Common myeloid progenitor, CD34-positive (primary cell): ENCODE measurements around the gene PCOLCE2. TPM values are rescaled to one million over a fixed set of nuclear protein-coding genes. Genes with fewer than 3 reads are reported as not detected.
A peak's percentile ranks its signal among the peaks of the same experiment; 100 is the strongest.

Experiments used
- CTCF ChIA-PET: fragments of 350-600 bp; sonication (Branson Sonifier 250); formaldehyde crosslinking; loops from one replicate; lab custom pipeline; 2021; ENCODE audit warnings: antibody characterized with exemption; lab: Charles Lee
- POLR2A ChIA-PET: fragments of 350-600 bp; sonication (Branson Sonifier 250); formaldehyde crosslinking; loops from one replicate; lab custom pipeline; 2021; ENCODE audit warnings: antibody characterized with exemption; lab: Charles Lee
- DNase-seq, 3 donors: peaks; one replicate each; pipeline versions ENCODE4 v3.0.0 to v3.0.0-alpha.2; 2013
- H3K27ac ChIP-seq, 2 experiments: 1 replicate in 1 of 2; 2 replicates in 1 of 2; pipeline ENCODE4 v1.7.0; 2013; ENCODE audit warnings: inconsistent platforms in 2 of 2, low read length in 2 of 2, mild to moderate bottlenecking in 2 of 2, low read depth in 1 of 2, moderate library complexity in 1 of 2; ENCODE audit not compliant: severe bottlenecking in 2 of 2, insufficient read depth in 1 of 2, poor library complexity in 1 of 2
- H3K27me3 ChIP-seq, 5 experiments: replicated peaks in 2 of 5; 1 replicate in 3 of 5; 2 replicates in 2 of 5; pipeline versions ENCODE4 v1.6.1 to v1.7.0; 2013; ENCODE audit warnings: low read length in 4 of 5, mild to moderate bottlenecking in 2 of 5, moderate library complexity in 2 of 5, inconsistent platforms in 1 of 5; ENCODE audit not compliant: insufficient read depth in 5 of 5, control insufficient read depth in 4 of 5
- H3K36me3 ChIP-seq, 4 experiments: 1 replicate in 2 of 4; 2 replicates in 2 of 4; pipeline versions ENCODE4 v1.6.1 to v1.7.0; 2013; ENCODE audit warnings: low read length in 3 of 4, control low read depth in 1 of 4, mild to moderate bottlenecking in 1 of 4; ENCODE audit not compliant: control insufficient read depth in 4 of 4, insufficient read depth in 4 of 4
- H3K4me1 ChIP-seq, 4 experiments: 1 replicate in 3 of 4; 2 replicates in 1 of 4; pipeline versions ENCODE4 v1.6.1 to v1.7.1; 2013; ENCODE audit warnings: low read length in 3 of 4, mild to moderate bottlenecking in 3 of 4, control low read depth in 1 of 4, inconsistent platforms in 1 of 4, moderate library complexity in 1 of 4; ENCODE audit not compliant: control insufficient read depth in 4 of 4, insufficient read depth in 4 of 4; ENCODE audit errors: control extremely low read depth in 1 of 4
- H3K4me3 ChIP-seq, 7 experiments: 1 replicate in 4 of 7; 2 replicates in 3 of 7; pipeline versions ENCODE4 v1.5.1 to v1.7.0; 2013; ENCODE audit warnings: mild to moderate bottlenecking in 7 of 7, low read length in 6 of 7, moderate library complexity in 6 of 7, inconsistent platforms in 2 of 7, low read depth in 2 of 7, control low read depth in 1 of 7; ENCODE audit not compliant: insufficient read depth in 4 of 7, control insufficient read depth in 1 of 7; ENCODE audit errors: extremely low read depth in 1 of 7
- H3K9me3 ChIP-seq, 5 experiments: 1 replicate in 4 of 5; 2 replicates in 1 of 5; pipeline versions ENCODE4 v1.6.1 to v1.7.1; 2013; ENCODE audit warnings: low read length in 4 of 5, mild to moderate bottlenecking in 2 of 5, inconsistent platforms in 1 of 5, low read depth in 1 of 5, moderate library complexity in 1 of 5; ENCODE audit not compliant: control insufficient read depth in 4 of 5, insufficient read depth in 2 of 5; ENCODE audit errors: control extremely low read depth in 1 of 5
- WGBS: methylation state at CpG from one replicate; pipeline ENCODE4 v1.1.5; 2013; ENCODE audit not compliant: insufficient coverage; 5-methylcytosine and 5-hydroxymethylcytosine counted together
- polyA plus RNA-seq: library from polyadenylated mRNA; unstranded; fragments of 120-200 nt; gene quantifications from one replicate; pipeline ENCODE4 v1.2.1, GENCODE V29; 2013

PCOLCE2 gene, protein sequence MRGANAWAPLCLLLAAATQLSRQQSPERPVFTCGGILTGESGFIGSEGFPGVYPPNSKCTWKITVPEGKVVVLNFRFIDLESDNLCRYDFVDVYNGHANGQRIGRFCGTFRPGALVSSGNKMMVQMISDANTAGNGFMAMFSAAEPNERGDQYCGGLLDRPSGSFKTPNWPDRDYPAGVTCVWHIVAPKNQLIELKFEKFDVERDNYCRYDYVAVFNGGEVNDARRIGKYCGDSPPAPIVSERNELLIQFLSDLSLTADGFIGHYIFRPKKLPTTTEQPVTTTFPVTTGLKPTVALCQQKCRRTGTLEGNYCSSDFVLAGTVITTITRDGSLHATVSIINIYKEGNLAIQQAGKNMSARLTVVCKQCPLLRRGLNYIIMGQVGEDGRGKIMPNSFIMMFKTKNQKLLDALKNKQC
- polyA plus RNA-seq: 0.41 TPM

DNA sequence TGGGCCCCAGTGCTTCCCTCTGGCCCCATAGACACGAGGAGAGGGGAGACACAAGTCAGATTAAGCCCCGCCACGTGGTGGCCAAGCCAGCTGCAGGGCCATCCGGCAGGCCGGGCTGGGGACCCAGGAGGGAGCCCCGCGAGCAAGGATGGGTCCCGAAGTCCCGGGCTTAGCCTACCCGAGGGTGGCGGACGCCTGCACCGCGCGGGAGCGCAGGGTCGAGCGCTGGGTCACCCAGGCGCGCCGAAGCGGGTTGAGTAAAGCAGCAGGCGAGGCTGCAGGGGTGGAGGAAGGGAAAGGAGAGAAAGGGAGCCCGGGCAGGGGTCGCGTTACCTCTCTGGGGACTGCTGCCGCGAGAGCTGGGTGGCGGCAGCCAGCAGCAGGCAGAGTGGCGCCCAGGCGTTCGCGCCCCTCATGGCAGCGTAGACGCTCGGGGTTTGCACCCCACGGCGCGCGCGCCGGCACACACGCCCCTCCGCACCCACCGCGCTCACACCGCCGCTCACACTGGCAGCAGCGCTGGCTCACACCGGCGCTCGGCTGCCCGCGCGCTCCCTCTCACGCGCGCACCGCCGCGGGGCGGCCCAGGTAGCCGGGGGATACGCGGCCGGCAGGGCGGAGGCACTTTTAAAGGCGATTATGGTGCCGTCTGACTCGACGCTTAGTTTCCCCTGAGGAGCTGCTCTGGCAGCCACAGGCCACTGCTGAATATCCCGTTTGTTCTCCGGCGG is at the start of gene PCOLCE2:
Gene PCOLCE2, minus strand, starts transcription at position 603 of the 731 bp plus-strand sequence. Its CDS starts 187 bp downstream, at position 416.
- H3K27ac ChIP-seq: no peak within 1 kb of the TSS
- peaks cover 11 to 48% (median 20%) of the 10 kb centered on the region in 5 experiments for H3K27me3 ChIP-seq
- no peaks in the 10 kb centered on the region for H3K36me3 ChIP-seq
- peak; percentile 27 to 82 (median 66) for DNase-seq
- ChIA-PET POLR2A (no interaction called here), CTCF (interaction anchor here (1.2 to 1.9 kb wide), 2 partner anchors 9 to 16 kb away, joined by 3 to 7 read pairs; no protein-coding TSS in a partner anchor)
- under 1% methylated on average over 57 of the region's 74 CpGs for WGBS
- H3K4me3 ChIP-seq: peak within 1 kb of the TSS; percentile 32 to 75 (median 59)
- peaks cover 0 to 15% (median 14%) of the 10 kb centered on the region in 4 experiments for H3K4me1 ChIP-seq
- H3K9me3 ChIP-seq: no peaks in the 10 kb centered on the region

DNA sequence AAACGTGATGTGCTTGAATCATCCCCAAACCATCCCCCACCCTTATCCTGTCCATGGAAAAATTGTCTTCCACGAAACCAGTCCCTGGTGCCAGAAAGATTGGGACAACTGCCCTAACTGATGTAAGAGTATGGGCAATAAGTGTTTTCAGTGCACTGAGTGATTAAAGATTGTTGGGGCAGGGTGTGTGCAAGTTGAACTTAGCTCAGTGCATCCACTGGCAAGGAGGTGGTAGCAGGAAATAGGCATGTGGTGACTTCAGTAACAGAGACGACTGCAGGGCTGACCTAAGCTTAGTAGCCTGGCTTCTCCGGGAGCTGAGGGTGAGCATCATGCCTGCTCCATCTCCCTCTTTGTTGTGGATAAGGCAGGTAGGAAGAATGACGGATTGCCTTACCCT is 47.1 kb upstream of the PCOLCE2 start:
- Histone ChIP-seq H3K27me3 (peaks cover 0 to 2% (median 0%) of the 10 kb centered on the region in 5 experiments), H3K36me3 (no peaks in the 10 kb centered on the region), H3K27ac (no peak overlapping the region), H3K4me3 (no peak overlapping the region), H3K4me1 (no peaks in the 10 kb centered on the region), H3K9me3 (no peaks in the 10 kb centered on the region)
- ChIA-PET POLR2A (no interaction called here), CTCF (interaction anchor here (1.0 to 1.1 kb wide), 2 partner anchors 13 to 16 kb away, joined by 3 to 4 read pairs; no protein-coding TSS in a partner anchor)
- DNase-seq: no peak
- WGBS: 100% methylated on average over 1 of the region's 5 CpGs

DNA sequence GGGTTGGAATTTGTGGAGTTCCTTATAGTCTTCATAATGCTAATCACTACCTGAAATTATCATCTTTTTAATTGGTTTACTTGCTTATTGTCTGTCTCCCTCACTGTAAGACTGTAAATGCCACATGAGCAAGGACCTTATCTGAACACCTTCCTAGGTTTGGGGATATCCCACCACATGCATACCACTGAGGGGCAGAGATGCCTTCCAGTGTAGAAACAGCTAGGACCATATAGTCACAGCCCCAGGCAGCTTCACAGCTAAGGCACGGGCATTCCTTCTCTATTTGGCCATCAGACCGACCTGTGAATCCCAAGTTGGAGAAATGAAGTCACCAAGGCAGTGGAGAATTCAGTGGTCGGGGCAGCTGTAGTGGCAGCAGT is 46.0 kb upstream of the PCOLCE2 start:
- Histone ChIP-seq H3K27me3 (peaks cover 0 to 2% (median 0%) of the 10 kb centered on the region in 5 experiments), H3K4me1 (no peaks in the 10 kb centered on the region), H3K4me3 (no peak overlapping the region), H3K36me3 (no peaks in the 10 kb centered on the region), H3K9me3 (no peaks in the 10 kb centered on the region), H3K27ac (no peak overlapping the region)
- WGBS: 100% methylated on average over 2 of the region's 3 CpGs
- ChIA-PET POLR2A (no interaction called here), CTCF (no interaction called here)
- no peak for DNase-seq

DNA sequence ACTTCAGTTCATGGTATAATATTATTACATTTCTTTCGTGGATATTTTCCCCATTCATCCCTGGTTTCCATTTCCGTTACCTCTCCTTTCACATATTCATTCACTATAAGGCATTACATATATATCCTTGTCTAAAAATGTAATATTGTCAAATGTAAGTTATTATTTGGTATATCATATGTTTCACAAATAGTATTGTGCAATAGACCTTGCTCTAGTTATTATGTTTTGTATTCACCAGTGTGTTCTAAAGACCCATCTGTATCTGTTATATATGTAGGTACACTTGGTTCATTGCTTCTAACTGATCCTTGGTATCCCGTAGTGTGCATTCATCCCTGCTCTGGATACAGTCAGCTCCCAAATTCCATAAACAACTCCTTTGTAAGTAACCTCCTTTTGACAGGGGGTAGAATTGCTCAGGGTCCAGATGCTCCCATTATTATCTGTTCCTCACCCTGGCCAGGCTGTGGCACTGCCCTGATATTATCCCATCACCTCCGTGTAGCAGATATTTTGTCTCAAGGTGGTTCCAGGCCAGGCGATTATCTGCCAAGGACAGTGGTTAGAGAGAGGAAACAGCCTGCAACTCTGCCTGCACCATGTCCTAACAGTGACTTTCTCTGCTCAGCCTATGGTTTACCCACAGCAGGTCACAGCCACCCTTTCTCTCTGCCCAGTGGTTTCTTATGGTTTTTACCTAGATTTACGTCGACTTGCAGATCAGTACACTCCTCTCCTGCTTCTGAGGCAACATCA is 45.4 kb upstream of the PCOLCE2 start:
- H3K27me3 ChIP-seq: peaks cover 0 to 2% (median 0%) of the 10 kb centered on the region in 5 experiments
- H3K4me1 ChIP-seq: no peaks in the 10 kb centered on the region
- no peaks in the 10 kb centered on the region for H3K9me3 ChIP-seq
- ChIA-PET CTCF (interaction anchor here (0.6 to 1.0 kb wide), 2 partner anchors 56 to 237 kb away, joined by 3 to 4 read pairs; no protein-coding TSS in a partner anchor), POLR2A (no interaction called here)
- H3K27ac ChIP-seq: no peak overlapping the region
- 100% methylated on average over 3 of the region's 7 CpGs for WGBS
- H3K36me3 ChIP-seq: no peaks in the 10 kb centered on the region
- H3K4me3 ChIP-seq: no peak overlapping the region
- peak in 2 of 3 donors; percentile 11 to 45 for DNase-seq

DNA sequence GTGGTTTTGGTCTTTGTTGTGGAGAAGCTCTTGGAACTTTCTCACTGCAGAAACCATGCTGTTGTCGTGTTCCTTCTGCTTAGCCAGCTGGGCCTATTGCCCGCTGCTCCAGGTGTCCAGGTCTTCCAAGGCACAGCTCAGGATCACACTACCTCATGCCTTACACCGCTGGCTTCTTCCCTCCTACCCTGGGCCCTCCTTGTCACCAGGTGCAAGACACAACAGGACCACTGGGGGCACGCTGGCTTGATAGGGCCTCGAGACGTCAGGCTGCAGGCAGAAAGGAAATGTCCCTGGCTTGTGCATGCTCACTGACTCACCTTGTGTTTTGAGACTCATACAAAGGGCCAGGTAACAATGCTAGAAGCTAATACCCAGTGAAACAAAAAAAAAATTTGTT is 42.3 kb upstream of the PCOLCE2 start:
- Histone ChIP-seq H3K27me3 (peaks cover 0 to 2% (median 0%) of the 10 kb centered on the region in 5 experiments), H3K9me3 (no peaks in the 10 kb centered on the region), H3K4me3 (no peak overlapping the region), H3K27ac (no peak overlapping the region), H3K4me1 (no peaks in the 10 kb centered on the region), H3K36me3 (no peaks in the 10 kb centered on the region)
- WGBS: 78% methylated on average over 6 of the region's 6 CpGs
- ChIA-PET CTCF (interaction anchor here (0.7 to 2.2 kb wide), 7 partner anchors 11 to 103 kb away, joined by 3 to 8 read pairs (median 3); no protein-coding TSS in a partner anchor), POLR2A (no interaction called here)
- peak in 2 of 3 donors; percentile 11 to 19 for DNase-seq

DNA sequence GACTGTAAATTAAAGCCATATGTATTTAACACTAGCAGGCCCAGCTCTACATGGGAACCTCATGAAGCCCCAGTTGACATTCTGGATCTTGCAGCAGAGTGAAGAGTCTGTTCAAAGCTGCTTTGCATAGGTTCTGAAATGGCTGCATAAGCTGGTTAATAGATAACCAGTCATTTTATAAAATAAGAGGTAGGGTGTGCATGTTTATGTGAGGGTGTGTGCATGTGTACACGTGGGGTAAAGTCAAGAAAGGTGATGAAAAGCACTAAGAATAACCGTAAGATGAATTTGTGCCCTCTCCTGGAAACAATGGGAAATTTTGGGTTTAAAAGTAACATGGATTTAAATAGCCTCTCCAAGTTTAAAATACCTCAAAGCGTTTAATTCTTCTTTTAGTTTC is 41.6 kb upstream of the PCOLCE2 start:
- H3K4me3 ChIP-seq: no peak overlapping the region
- 85% methylated on average over 2 of the region's 3 CpGs for WGBS
- no peaks in the 10 kb centered on the region for H3K9me3 ChIP-seq
- no peak for DNase-seq
- CTCF ChIA-PET: interaction anchor here (0.8 to 2.7 kb wide), 7 partner anchors 9 to 102 kb away, joined by 3 to 8 read pairs (median 3); no protein-coding TSS in a partner anchor
- peaks cover 0 to 2% (median 0%) of the 10 kb centered on the region in 5 experiments for H3K27me3 ChIP-seq
- H3K36me3 ChIP-seq: no peaks in the 10 kb centered on the region
- no peaks in the 10 kb centered on the region for H3K4me1 ChIP-seq
- no peak overlapping the region for H3K27ac ChIP-seq
- POLR2A ChIA-PET: no interaction called here
